ENCODE data around the gene ARIH1.

DNA sequence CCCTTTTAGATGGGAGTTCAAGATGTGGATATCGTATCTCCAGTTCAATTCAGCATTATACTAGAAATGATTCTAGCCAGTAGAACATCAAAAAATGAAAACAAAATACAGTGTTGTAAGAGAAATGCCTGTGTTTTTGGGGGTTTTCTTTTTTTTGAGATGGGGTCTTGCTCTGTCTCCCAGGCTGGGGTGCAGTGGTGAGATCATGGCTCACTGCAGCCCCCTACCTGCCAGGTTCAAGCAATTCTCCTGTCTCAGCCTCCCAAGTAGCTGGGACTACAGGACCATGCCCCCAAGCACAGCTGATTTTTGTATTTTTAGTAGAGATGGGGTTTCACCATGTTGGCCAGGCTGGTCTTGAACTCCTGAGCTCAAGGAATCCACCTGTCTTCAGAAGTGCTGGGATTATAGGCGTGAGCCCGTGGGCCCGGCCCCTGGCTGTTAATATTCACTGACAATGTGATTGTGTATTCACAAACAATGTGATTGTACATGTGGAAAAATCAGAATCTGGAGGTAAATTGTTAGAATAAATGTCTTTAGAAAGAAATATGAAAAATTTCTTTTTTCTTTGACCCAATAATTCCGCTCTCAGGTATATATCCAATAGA is 59.0 kb downstream of the ARIH1 start:
- TF ChIP-seq, protein P1, sequence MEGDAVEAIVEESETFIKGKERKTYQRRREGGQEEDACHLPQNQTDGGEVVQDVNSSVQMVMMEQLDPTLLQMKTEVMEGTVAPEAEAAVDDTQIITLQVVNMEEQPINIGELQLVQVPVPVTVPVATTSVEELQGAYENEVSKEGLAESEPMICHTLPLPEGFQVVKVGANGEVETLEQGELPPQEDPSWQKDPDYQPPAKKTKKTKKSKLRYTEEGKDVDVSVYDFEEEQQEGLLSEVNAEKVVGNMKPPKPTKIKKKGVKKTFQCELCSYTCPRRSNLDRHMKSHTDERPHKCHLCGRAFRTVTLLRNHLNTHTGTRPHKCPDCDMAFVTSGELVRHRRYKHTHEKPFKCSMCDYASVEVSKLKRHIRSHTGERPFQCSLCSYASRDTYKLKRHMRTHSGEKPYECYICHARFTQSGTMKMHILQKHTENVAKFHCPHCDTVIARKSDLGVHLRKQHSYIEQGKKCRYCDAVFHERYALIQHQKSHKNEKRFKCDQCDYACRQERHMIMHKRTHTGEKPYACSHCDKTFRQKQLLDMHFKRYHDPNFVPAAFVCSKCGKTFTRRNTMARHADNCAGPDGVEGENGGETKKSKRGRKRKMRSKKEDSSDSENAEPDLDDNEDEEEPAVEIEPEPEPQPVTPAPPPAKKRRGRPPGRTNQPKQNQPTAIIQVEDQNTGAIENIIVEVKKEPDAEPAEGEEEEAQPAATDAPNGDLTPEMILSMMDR (IDR thresholded peaks at IDR 0.05): peak in 2 of 5 experiments; percentile 9 to 25
- TF ChIP-seq POLR2A (IDR thresholded peaks at IDR 0.05): no peak
